Endothelial cell of umbilical vein (primary cell): ENCODE data around the gene SPATA7. TPM values are rescaled to one million over a fixed set of nuclear protein-coding genes. Genes with fewer than 3 reads are reported as not detected.

Experiments used
- BruUV-seq: library from RNA; stranded (reverse); fragments of 400-500 nt; replicated peaks from 2 replicates; lab custom pipeline; 2021; lab: Mats Ljungman, UMichigan
- CTCF ChIA-PET: fragments of 300-600, 350-600 bp; sonication (Branson Sonifier 250); formaldehyde crosslinking; loops from one replicate; lab custom pipeline; 2021; ENCODE audit warnings: antibody characterized with exemption, inconsistent platforms; lab: Charles Lee
- POLR2A ChIA-PET: fragments of 300-600, 350-600 bp; sonication (Branson Sonifier 250); formaldehyde crosslinking; loops from one replicate; lab custom pipeline; 2021; ENCODE audit warnings: antibody characterized with exemption, inconsistent platforms; lab: Charles Lee
- DNase-seq: peaks from one replicate; pipeline ENCODE4 v3.0.0-alpha.2; 2011; ENCODE audit warnings: low read depth, low spot score
- FAIRE-seq: peaks from 2 replicates; lab custom pipeline; 2011; peaks lifted over from hg19 to GRCh38; lab: Jason Lieb, UNC
- H2AFZ ChIP-seq: 2 replicates; pipeline ENCODE4 v1.6.0; 2012; ENCODE audit warnings: low read depth, low read length, control low read depth, inconsistent platforms
- H3K27ac ChIP-seq: 2 replicates; pipeline ENCODE4 v1.5.1; 2011; ENCODE audit warnings: low read depth, mild to moderate bottlenecking, control low read depth, low read length, moderate library complexity; ENCODE audit not compliant: insufficient read depth
- H3K27me3 ChIP-seq, 2 experiments: 2 replicates each; pipeline versions ENCODE4 v1.6.0 to v1.6.1; 2011; ENCODE audit warnings: low read length in 2 of 2, mixed read lengths in 1 of 2; ENCODE audit not compliant: control insufficient read depth in 2 of 2, insufficient read depth in 2 of 2
- H3K36me3 ChIP-seq, 2 experiments: 2 replicates in 1 of 2; 3 replicates in 1 of 2; pipeline ENCODE4 v1.5.1; 2011; ENCODE audit warnings: low read length in 2 of 2, mild to moderate bottlenecking in 1 of 2, moderate library complexity in 1 of 2; ENCODE audit not compliant: control insufficient read depth in 2 of 2, insufficient read depth in 2 of 2; ENCODE audit errors: extremely low read depth in 1 of 2
- H3K4me1 ChIP-seq: 3 replicates; pipeline ENCODE4 v1.5.1; 2011; ENCODE audit warnings: mild to moderate bottlenecking, low read length; ENCODE audit not compliant: control insufficient read depth, insufficient read depth; ENCODE audit errors: extremely low read depth
- H3K4me2 ChIP-seq: 2 replicates; pipeline ENCODE4 v1.6.1; 2011; ENCODE audit warnings: low read length, control low read depth, mixed read lengths; ENCODE audit not compliant: insufficient read depth
- H3K4me3 ChIP-seq, 3 experiments: fragments of 200-600 bp in 1 of 3; sonication (generic), shearing (Covaris generic) in 1 of 3; replicated peaks in 1 of 3; 2 replicates each; pipeline ENCODE4 v1.5.1; 2011 to 2016; ENCODE audit warnings: control low read depth in 3 of 3, low read length in 3 of 3, mild to moderate bottlenecking in 2 of 3, inconsistent platforms in 1 of 3, low read depth in 1 of 3, moderate library complexity in 1 of 3; ENCODE audit not compliant: insufficient read depth in 1 of 3
- H3K79me2 ChIP-seq: 2 replicates; pipeline ENCODE4 v1.6.0; 2012; ENCODE audit warnings: low read length, inconsistent platforms; ENCODE audit not compliant: control insufficient read depth, insufficient read depth
- H3K9ac ChIP-seq: replicated peaks from 2 replicates; pipeline ENCODE3; 2011; ENCODE audit warnings: low read length, control low read depth; ENCODE audit not compliant: insufficient read depth; ENCODE audit errors: extremely low read depth
- H3K9me1 ChIP-seq: replicated peaks from 3 replicates; pipeline ENCODE4 v1.6.0; 2011; ENCODE audit warnings: mild to moderate bottlenecking, low read length; ENCODE audit not compliant: control insufficient read depth, insufficient read depth; ENCODE audit errors: extremely low read depth
- H3K9me3 ChIP-seq: replicated peaks from 2 replicates; pipeline ENCODE4 v1.5.1; 2012; ENCODE audit warnings: low read length, inconsistent platforms; ENCODE audit not compliant: control insufficient read depth, insufficient read depth
- H4K20me1 ChIP-seq: replicated peaks from 2 replicates; pipeline ENCODE3; 2011; ENCODE audit warnings: mild to moderate bottlenecking, low read length; ENCODE audit not compliant: control insufficient read depth, insufficient read depth; ENCODE audit errors: extremely low read depth
- EZH2 ChIP-seq: IDR thresholded peaks from 2 replicates; pipeline ENCODE4 v1.6.1; 2012; ENCODE audit warnings: borderline replicate concordance, low read depth, mild to moderate bottlenecking, moderate library complexity, low read length, inconsistent platforms; ENCODE audit not compliant: severe bottlenecking
- FOS ChIP-seq: IDR thresholded peaks from 2 replicates; pipeline ENCODE4 v1.6.1; 2011; ENCODE audit warnings: mild to moderate bottlenecking, low read length, moderate library complexity, borderline replicate concordance; ENCODE audit not compliant: insufficient read depth
- GATA2 ChIP-seq: IDR thresholded peaks from 2 replicates; pipeline ENCODE4 v1.7.0; 2011; ENCODE audit warnings: low read depth, mild to moderate bottlenecking, moderate library complexity, mixed read lengths, low read length; ENCODE audit not compliant: insufficient read length, insufficient read depth
- JUN ChIP-seq: IDR thresholded peaks from 2 replicates; pipeline ENCODE4 v1.6.1; 2011; ENCODE audit warnings: borderline replicate concordance, low read depth; ENCODE audit not compliant: insufficient read length, insufficient read depth
- MYC ChIP-seq: IDR thresholded peaks from one replicate; pipeline ENCODE4 v1.6.1; 2011; ENCODE audit warnings: mild to moderate bottlenecking, low read depth, low read length
- POLR2A ChIP-seq: IDR thresholded peaks from 2 replicates; pipeline ENCODE4 v1.6.1; 2012; ENCODE audit warnings: low read depth, mild to moderate bottlenecking, control low read depth, low read length
- POLR2AphosphoS5 ChIP-seq: IDR thresholded peaks from 2 replicates; pipeline ENCODE4 v1.6.1; 2012; ENCODE audit warnings: low read depth, mild to moderate bottlenecking, control low read depth, low read length, moderate library complexity; ENCODE audit not compliant: insufficient read depth
- dilution Hi-C: fragments of 300-500 bp; cut with MboI; formaldehyde crosslinking; loops from one replicate; pipeline ENCODE4 v1.15.0; 2019; ENCODE audit warnings: low sequenced_read_pairs; ENCODE audit not compliant: extremely low pct_ligation_motif_present
- intact Hi-C: fragments of 100-400 bp; cut with micrococcal nuclease; formaldehyde crosslinking; loops from one replicate; pipeline ENCODE4 v1.10.0; 2022
- polyA plus RNA-seq, 4 experiments: library from polyadenylated mRNA; depleted of rRNA in 3 of 4; stranded (reverse) in 3 of 4; unstranded in 1 of 4; fragments of >200 nt; gene quantifications; 2 replicates each; pipeline versions ENCODE4 v1.2.1 to v1.2.3, GENCODE V29; 2011 to 2012; ENCODE audit warnings: missing spikeins in 1 of 4
- total RNA-seq: library from RNA; stranded (reverse); gene quantifications from 2 replicates; pipeline ENCODE4 v1.2.3, GENCODE V29; 2021
- TF ChIP-seq, protein P1 (sequence below): IDR thresholded peaks from 2 replicates; pipeline ENCODE4 v1.6.1; 2011; ENCODE audit not compliant: insufficient read depth, insufficient read length
- TF ChIP-seq, protein P2 (sequence below), 2 donors: IDR thresholded peaks; 1 replicate in 1 of 2; 2 replicates in 1 of 2; pipeline ENCODE4 v1.5.1; 2011; ENCODE audit warnings: low read length in 2 of 2, mild to moderate bottlenecking in 2 of 2, moderate library complexity in 2 of 2, control low read depth in 1 of 2, inconsistent platforms in 1 of 2, low read depth in 1 of 2; ENCODE audit not compliant: insufficient read depth in 1 of 2; ENCODE audit errors: extremely low read depth in 1 of 2

Gene SPATA7
- total and polyA plus RNA-seq, 2 donors (not counting 3 experiments of a cell fraction or from before 2014, with no cell fraction given), result 4.0 to 9.7 TPM

DNA sequence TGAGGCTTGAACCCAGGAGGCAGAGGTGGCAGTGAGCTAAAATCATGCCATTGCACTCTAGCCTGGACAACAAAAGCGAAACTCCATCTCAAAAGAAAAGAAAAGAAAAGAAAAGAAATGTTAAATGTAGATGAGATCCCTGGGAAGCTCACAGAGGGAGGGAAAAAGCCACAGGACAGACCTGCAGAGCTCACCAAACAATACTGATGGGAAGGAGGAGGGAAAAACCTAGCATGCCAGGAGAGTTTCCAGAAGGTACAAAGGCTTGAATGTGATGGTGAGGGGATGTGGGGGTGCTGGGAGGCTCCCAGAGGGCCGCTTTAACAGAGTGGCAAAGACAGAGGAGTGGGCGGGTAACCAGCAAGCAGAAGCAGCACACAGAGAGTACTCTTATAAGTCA is 97.1 kb downstream of the SPATA7 start:
- no peak overlapping the region for H3K4me3 ChIP-seq
- H3K4me2 ChIP-seq, result no peak overlapping the region
- no peak overlapping the region for H2AFZ ChIP-seq
- no peaks in the 10 kb centered on the region for H3K4me1 ChIP-seq
- H3K9ac ChIP-seq, result no peak overlapping the region
- no peaks in the 10 kb centered on the region for H3K27me3 ChIP-seq
- H4K20me1 ChIP-seq, result no peaks in the 10 kb centered on the region
- TF ChIP-seq EZH2 (no peak), GATA2 (no peak), POLR2AphosphoS5 (no peak), JUN (no peak), FOS (no peak), MYC (no peak), POLR2A (no peak)
- TF ChIP-seq, protein P1, sequence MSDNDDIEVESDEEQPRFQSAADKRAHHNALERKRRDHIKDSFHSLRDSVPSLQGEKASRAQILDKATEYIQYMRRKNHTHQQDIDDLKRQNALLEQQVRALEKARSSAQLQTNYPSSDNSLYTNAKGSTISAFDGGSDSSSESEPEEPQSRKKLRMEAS, result no peak
- TF ChIP-seq, protein P2, sequence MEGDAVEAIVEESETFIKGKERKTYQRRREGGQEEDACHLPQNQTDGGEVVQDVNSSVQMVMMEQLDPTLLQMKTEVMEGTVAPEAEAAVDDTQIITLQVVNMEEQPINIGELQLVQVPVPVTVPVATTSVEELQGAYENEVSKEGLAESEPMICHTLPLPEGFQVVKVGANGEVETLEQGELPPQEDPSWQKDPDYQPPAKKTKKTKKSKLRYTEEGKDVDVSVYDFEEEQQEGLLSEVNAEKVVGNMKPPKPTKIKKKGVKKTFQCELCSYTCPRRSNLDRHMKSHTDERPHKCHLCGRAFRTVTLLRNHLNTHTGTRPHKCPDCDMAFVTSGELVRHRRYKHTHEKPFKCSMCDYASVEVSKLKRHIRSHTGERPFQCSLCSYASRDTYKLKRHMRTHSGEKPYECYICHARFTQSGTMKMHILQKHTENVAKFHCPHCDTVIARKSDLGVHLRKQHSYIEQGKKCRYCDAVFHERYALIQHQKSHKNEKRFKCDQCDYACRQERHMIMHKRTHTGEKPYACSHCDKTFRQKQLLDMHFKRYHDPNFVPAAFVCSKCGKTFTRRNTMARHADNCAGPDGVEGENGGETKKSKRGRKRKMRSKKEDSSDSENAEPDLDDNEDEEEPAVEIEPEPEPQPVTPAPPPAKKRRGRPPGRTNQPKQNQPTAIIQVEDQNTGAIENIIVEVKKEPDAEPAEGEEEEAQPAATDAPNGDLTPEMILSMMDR (IDR thresholded peaks at IDR 0.05; ENCODE audit: extremely low read depth in 1 of 2, insufficient read depth in 1 of 2, low read depth in 1 of 2, low read length in 2 of 2), result no peak
- H3K9me1 ChIP-seq, result no peaks in the 10 kb centered on the region
- DNase-seq, result no peak
- dilution Hi-C loops (no loop called here), intact Hi-C loops (no loop called here)
- ChIA-PET CTCF (interaction anchor here (1.0 kb wide), 1 partner anchor 293 kb away, joined by 3 read pairs; no protein-coding TSS in a partner anchor), POLR2A (interaction anchor here (0.7 kb wide), 1 partner anchor 973 kb away, joined by 3 read pairs; no protein-coding TSS in a partner anchor)
- H3K36me3 ChIP-seq, result peaks cover 8 to 17% of the 10 kb centered on the region in 2 experiments
- no peaks in the 10 kb centered on the region for H3K9me3 ChIP-seq
- no peak for FAIRE-seq
- no peak overlapping the region for H3K27ac ChIP-seq
- BruUV-seq, result no TSS peak
- H3K79me2 ChIP-seq, result peaks cover 2% of the 10 kb centered on the region

Other genes starting within 250 kb of the SPATA7 start
- not detected in 2 replicates for gene KCNK10, start 62.4 kb upstream of the SPATA7 start, total RNA-seq
- gene KCNK10, start 62.4 kb upstream of the SPATA7 start, polyA plus RNA-seq, result not detected in 2 replicates
- gene PTPN21, start 169.3 kb downstream of the SPATA7 start, total RNA-seq, result 16.1 and 22.9 TPM in 2 replicates
- gene PTPN21, start 169.3 kb downstream of the SPATA7 start, polyA plus RNA-seq, result 9.2 and 10.2 TPM in 2 replicates
- 59.6 and 61.8 TPM in 2 replicates for gene ZC3H14, start 177.4 kb downstream of the SPATA7 start, total RNA-seq
- gene ZC3H14, start 177.4 kb downstream of the SPATA7 start, polyA plus RNA-seq, result 61.2 and 62.3 TPM in 2 replicates